Testis (tissue), 3 donors: Measurements from ENCODE around the gene SUSD6. TPM values are rescaled to one million over a fixed set of nuclear protein-coding genes. Genes with fewer than 3 reads are reported as not detected.
"Not testable (repeated sequence)": the region's sequence is repeated elsewhere in the genome, so short reads cannot be mapped to it uniquely, and the experiment has no call there.

Experiments
- DNase-seq: peaks from one replicate; pipeline ENCODE4 v3.0.0-alpha.2; 2019
- H3K27ac ChIP-seq, 2 donors: fragments of 200-600 bp; sonication (generic); one replicate each; pipeline ENCODE4 v1.5.1; 2019
- H3K27me3 ChIP-seq: fragments of 200-600 bp; sonication (generic); one replicate; pipeline ENCODE4 v1.5.1; 2019
- H3K36me3 ChIP-seq: fragments of 200-600 bp; sonication (generic); one replicate; pipeline ENCODE4 v1.5.1; 2017; ENCODE audit warnings: low read depth; ENCODE audit errors: missing control alignments
- H3K4me1 ChIP-seq: fragments of 200-600 bp; sonication (generic); one replicate; pipeline ENCODE4 v1.5.1; 2019
- H3K4me3 ChIP-seq, 2 donors: fragments of 200-600 bp; sonication (generic); one replicate each; pipeline ENCODE4 v1.5.1; 2017 to 2019
- H3K9me3 ChIP-seq: fragments of 200-600 bp; sonication (generic); one replicate; pipeline ENCODE4 v1.5.1; 2017
- POLR2A ChIP-seq: fragments of 450-650 bp; IDR thresholded peaks from one replicate; pipeline ENCODE4 v1.6.1; 2017; ENCODE audit warnings: antibody characterized with exemption, mild to moderate bottlenecking, moderate library complexity
- WGBS, 2 donors: methylation state at CpG; one replicate each; pipeline ENCODE4 v1.1.5; 2018; 5-methylcytosine and 5-hydroxymethylcytosine counted together
- intact Hi-C: fragments of 100-400 bp; cut with DNase I; formaldehyde crosslinking; loops from one replicate; pipeline ENCODE4 v1.15.1; 2023; ENCODE audit warnings: low total_unique reads
- polyA plus RNA-seq: library from polyadenylated mRNA; stranded (reverse); fragments of 350-450 nt; fragmentation: Illumina TruSeq; extraction: RNeasy Lipid Tissue Mini Kit (QIAGEN cat#74804); gene quantifications from one replicate; pipeline ENCODE4 v1.2.3, GENCODE V29; 2014; ENCODE audit warnings: low read depth, low replicate concordance; ENCODE audit not compliant: insufficient read depth
- total RNA-seq, 2 donors: library from RNA; depleted of rRNA; stranded (reverse); fragments of >200 nt; gene quantifications; one replicate each; pipeline ENCODE4 v1.2.3, GENCODE V29; 2016
- TF ChIP-seq, protein P1 (sequence below), 3 experiments: fragments of 450-650 bp in 2 of 3; fragments of 200-600 bp in 1 of 3; sonication (generic) in 1 of 3; IDR thresholded peaks; one replicate each; pipeline ENCODE4 v1.5.1; 2016 to 2019; ENCODE audit warnings: antibody characterized with exemption in 3 of 3, mild to moderate bottlenecking in 2 of 3, moderate library complexity in 1 of 3

The SUSD6 gene
- total and polyA plus RNA-seq, 3 donors from 2014 or later, result 27.7 to 39.5 (median 38.7) TPM

DNA sequence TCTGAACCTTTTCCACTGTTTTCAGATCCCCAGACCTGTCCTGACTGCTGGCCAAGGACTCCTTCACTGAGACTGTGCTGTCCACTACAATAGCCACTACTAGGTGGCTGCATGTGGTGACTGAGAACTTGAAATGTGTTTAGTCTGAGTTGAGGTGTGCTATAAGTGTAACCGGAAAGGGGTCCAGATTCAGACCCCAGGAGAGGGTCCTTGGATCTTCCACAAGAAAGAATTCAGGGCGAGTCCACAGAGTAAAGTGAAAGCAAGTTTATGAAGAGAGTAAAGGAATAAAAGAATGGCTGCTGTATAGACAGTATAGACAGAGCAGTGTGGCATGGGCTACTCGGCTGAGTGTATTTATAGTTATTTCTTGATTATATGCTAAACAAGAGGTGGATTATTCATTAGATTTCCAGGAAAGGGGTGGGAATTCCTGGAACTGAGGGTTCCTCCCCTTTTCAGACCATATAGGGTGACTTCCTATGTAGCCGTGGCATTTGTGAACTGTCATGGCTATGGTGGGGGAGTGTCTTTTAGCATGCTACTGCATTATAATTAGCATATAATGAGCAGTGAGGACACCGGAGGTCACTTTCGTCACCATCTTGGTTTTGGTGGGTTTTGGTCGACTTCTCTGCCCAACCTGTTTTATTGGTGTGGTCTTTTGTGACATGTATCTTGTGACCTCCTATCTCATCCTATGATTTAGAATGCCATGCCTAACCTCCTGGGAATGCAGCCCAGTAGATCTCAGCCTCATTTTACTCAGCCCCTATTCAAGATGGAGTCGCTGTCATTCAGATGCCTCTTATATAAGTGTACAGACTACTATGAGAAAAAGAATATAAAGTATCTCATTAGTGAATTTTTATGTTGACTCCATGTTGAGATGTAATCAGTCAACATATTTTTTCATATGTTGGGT lies 85.5 kb downstream of the SUSD6 start:
- intact Hi-C loops, result no loop called here
- 88 to 91% methylated on average over 8 of the region's 8 CpGs for WGBS, 2 donors
- DNase-seq, result no peak

DNA sequence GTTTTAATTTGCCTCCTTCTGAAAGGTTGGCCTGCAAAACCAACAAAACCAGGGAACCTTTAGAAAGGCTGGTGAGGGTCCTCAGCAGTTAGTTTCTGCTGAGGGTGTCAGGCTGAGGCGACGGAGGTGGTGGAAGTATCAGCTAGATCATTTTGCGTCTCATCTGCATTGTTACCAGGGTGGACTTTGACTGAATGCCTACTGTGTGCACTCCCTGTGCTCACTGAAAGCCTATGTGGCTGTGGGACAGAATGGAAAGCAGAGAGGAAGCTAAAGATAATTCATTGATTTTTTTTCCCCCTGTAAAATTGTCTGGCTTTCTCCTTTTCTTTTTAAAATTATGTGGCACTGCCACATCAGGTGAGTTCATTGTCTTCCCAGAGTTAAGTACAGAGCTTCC lies 87.2 kb downstream of the SUSD6 start:
- Histone ChIP-seq H3K4me3 (no peak overlapping the region), H3K27me3 (no peaks in the 10 kb centered on the region), H3K9me3 (no peaks in the 10 kb centered on the region), H3K36me3 (no peaks in the 10 kb centered on the region), H3K4me1 (peaks cover 35% of the 10 kb centered on the region), H3K27ac (no peak overlapping the region)
- DNase-seq, result no peak
- TF ChIP-seq, protein P1, sequence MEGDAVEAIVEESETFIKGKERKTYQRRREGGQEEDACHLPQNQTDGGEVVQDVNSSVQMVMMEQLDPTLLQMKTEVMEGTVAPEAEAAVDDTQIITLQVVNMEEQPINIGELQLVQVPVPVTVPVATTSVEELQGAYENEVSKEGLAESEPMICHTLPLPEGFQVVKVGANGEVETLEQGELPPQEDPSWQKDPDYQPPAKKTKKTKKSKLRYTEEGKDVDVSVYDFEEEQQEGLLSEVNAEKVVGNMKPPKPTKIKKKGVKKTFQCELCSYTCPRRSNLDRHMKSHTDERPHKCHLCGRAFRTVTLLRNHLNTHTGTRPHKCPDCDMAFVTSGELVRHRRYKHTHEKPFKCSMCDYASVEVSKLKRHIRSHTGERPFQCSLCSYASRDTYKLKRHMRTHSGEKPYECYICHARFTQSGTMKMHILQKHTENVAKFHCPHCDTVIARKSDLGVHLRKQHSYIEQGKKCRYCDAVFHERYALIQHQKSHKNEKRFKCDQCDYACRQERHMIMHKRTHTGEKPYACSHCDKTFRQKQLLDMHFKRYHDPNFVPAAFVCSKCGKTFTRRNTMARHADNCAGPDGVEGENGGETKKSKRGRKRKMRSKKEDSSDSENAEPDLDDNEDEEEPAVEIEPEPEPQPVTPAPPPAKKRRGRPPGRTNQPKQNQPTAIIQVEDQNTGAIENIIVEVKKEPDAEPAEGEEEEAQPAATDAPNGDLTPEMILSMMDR (IDR thresholded peaks at IDR 0.05), result no peak
- no peak for TF ChIP-seq POLR2A
- WGBS, 2 donors, result 87 to 90% methylated on average over 3 of the region's 3 CpGs
- intact Hi-C loops, result no loop called here

More for the DNA sequence above, 85.5 kb downstream of the SUSD6 start:
- Histone ChIP-seq H3K4me1 (peaks cover 50% of the 10 kb centered on the region), H3K36me3 (no peaks in the 10 kb centered on the region), H3K9me3 (no peaks in the 10 kb centered on the region), H3K4me3 (no peak overlapping the region), H3K27ac (peak overlapping the region; percentile 25 to 78), H3K27me3 (no peaks in the 10 kb centered on the region)
- TF ChIP-seq, protein P1 (IDR thresholded peaks at IDR 0.05), result no peak
- no peak for TF ChIP-seq POLR2A

DNA sequence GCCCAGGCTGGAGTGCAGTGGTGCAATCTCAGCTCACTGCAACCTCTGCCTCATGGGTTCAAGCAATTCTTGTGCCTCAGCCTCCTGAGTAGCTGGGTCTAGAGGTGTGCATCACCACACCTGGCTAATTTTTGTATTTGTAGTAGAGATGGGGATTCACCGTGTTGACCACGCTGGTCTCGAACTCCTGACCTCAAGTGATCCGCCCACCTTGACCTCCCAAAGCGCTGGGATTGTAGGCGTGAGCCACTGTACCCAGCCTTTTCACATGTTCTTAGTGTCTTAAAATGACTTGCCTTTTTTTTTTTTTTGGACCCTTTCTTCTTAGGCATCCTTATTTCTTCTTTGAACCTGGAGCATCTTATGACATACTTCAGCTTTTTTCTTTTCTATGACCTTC lies 87.8 kb downstream of the SUSD6 start:
- H3K36me3 ChIP-seq, H3K9me3 ChIP-seq, H3K27me3 ChIP-seq, DNase-seq, H3K27ac ChIP-seq, intact Hi-C loops, H3K4me3 ChIP-seq: not testable (repeated sequence)
- H3K4me1 ChIP-seq, result peaks cover 28% of the 10 kb centered on the region
- 95 to 97% methylated on average over 6 of the region's 6 CpGs for WGBS, 2 donors

DNA sequence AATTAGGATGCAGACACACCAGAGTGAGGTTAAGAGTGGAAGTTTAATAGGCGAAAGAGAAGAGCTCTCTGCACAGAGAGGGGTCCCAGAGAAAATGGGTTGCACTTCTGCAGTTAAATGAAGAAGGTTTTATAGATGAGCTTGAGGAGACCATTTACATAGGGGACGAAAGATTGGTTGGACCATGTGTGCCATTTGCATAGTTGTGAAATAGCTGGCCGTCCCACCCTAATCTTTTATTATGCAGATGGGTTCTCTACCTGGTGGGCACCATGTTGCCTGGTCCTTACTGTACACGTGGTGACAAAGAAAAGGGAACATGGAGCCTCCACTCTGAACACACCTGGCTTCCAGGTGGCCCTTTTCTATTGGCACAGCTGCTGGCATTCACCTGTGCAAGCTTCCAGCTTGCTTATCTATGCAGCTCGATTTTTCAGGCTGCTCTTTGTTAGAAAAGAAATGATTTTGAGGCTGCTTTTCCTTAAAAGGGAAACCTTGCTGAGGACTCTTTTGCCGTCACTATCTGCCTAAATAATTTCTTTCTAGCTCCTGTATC lies 88.4 kb downstream of the SUSD6 start:
- H3K36me3 ChIP-seq, result no peaks in the 10 kb centered on the region
- H3K27ac ChIP-seq, result no peak overlapping the region
- no peaks in the 10 kb centered on the region for H3K27me3 ChIP-seq
- H3K4me3 ChIP-seq, result no peak overlapping the region
- 79 to 83% methylated on average over 6 of the region's 6 CpGs for WGBS, 2 donors
- no peaks in the 10 kb centered on the region for H3K9me3 ChIP-seq
- peaks cover 22% of the 10 kb centered on the region for H3K4me1 ChIP-seq
- intact Hi-C loops, result no loop called here
- DNase-seq, result no peak
- no peak for TF ChIP-seq POLR2A
- TF ChIP-seq, protein P1 (IDR thresholded peaks at IDR 0.05), result no peak

DNA sequence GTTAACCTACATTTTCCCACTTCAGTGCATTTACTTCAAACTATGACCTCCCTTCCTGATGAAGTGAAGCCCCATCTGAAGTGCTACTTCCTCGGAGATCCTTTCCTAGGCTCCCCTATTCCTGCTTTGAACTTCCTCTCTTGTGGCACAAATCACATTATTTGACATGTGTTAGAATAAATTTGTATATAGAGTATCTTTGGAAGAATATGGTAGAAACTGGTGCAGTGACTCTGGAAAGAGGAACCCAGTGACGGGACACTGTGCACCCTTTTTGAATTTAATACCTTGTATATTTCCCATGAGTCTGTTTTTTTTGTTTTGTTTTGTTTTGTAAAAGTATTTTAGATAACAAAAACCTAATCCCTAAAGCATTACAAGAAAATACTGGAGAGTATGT lies 89.2 kb downstream of the SUSD6 start:
- Histone ChIP-seq H3K27me3 (no peaks in the 10 kb centered on the region), H3K36me3 (no peaks in the 10 kb centered on the region), H3K9me3 (no peaks in the 10 kb centered on the region), H3K4me3 (no peak overlapping the region), H3K4me1 (peaks cover 15% of the 10 kb centered on the region), H3K27ac (no peak overlapping the region)
- intact Hi-C loops, result no loop called here
- TF ChIP-seq, protein P1 (IDR thresholded peaks at IDR 0.05), result no peak
- no peak for TF ChIP-seq POLR2A
- 91 to 92% methylated on average over 2 of the region's 2 CpGs for WGBS, 2 donors
- no peak for DNase-seq
